Upper lobe of right lung (tissue), 1 donor: ENCODE data around the gene TTC28. TPM values are rescaled to one million over a fixed set of nuclear protein-coding genes. Genes with fewer than 3 reads are reported as not detected.
A peak's percentile ranks its signal among the peaks of the same experiment; 100 is the strongest.

Source experiments
- ATAC-seq: fragments of 200-7000 bp; cut with Tn5 transposase; one replicate; pipeline ENCODE4 v1.9.1; 2020; ENCODE audit warnings: mild to moderate bottlenecking, moderate library complexity
- DNase-seq: peaks from one replicate; pipeline ENCODE4 v3.0.0-alpha.2; 2020
- H3K27ac ChIP-seq: fragments of 200-600 bp; one replicate; pipeline ENCODE4 v1.8.0; 2022
- H3K27me3 ChIP-seq: fragments of 200-600 bp; one replicate; pipeline ENCODE4 v1.8.0; 2022; ENCODE audit warnings: mild to moderate bottlenecking
- H3K36me3 ChIP-seq: fragments of 200-600 bp; one replicate; pipeline ENCODE4 v1.8.0; 2022
- H3K4me1 ChIP-seq: fragments of 200-600 bp; one replicate; pipeline ENCODE4 v1.8.0; 2022
- H3K4me3 ChIP-seq: fragments of 200-600 bp; one replicate; pipeline ENCODE4 v1.8.0; 2022; ENCODE audit warnings: mild to moderate bottlenecking
- H3K9me3 ChIP-seq: fragments of 200-600 bp; one replicate; pipeline ENCODE4 v1.8.0; 2022
- CTCF ChIP-seq: fragments of 200-600 bp; IDR thresholded peaks from one replicate; pipeline ENCODE4 v1.8.0; 2022; ENCODE audit warnings: antibody characterized with exemption
- intact Hi-C: fragments of 100-400 bp; cut with DNase I; formaldehyde crosslinking; loops from one replicate; pipeline ENCODE4 v1.11.0; 2022
- total RNA-seq: library from RNA; stranded (reverse); fragmentation: NEBNext Ultra II Directional; extraction: Animal tissue kit (Norgen Biotek cat#: 25700); gene quantifications from one replicate; pipeline ENCODE4 v1.2.1, GENCODE V29; 2021
- donor health status: DM: no; HTN: yes; CAD: no; lungs with severe emphysema.

The TTC28 gene
- total RNA-seq, 1 donor from 2014 or later = 48.7 TPM

- no peak overlapping the region for H3K4me3 ChIP-seq
- DNase-seq = no peak
- H3K36me3 ChIP-seq = peaks cover 12% of the 10 kb centered on the region
- no peak for ATAC-seq
- H3K27me3 ChIP-seq = no peaks in the 10 kb centered on the region
- peaks cover 8% of the 10 kb centered on the region for H3K4me1 ChIP-seq
- intact Hi-C loops = no loop called here
- H3K27ac ChIP-seq = no peak overlapping the region
- no peak for TF ChIP-seq CTCF
- no peaks in the 10 kb centered on the region for H3K9me3 ChIP-seq
These were observed 568.0 kb downstream of the TTC28 start for GRCh38 chr22:28111501-28112189.

GRCh38 chr22:28108851-28109250 lies 570.8 kb downstream of the TTC28 start:
- Histone ChIP-seq H3K36me3 (peaks cover 21% of the 10 kb centered on the region), H3K9me3 (no peaks in the 10 kb centered on the region), H3K27me3 (no peaks in the 10 kb centered on the region), H3K4me1 (peaks cover 5% of the 10 kb centered on the region), H3K4me3 (no peak overlapping the region), H3K27ac (no peak overlapping the region)
- ATAC-seq (no peak), DNase-seq (no peak)
- intact Hi-C loops = no loop called here
- no peak for TF ChIP-seq CTCF

GRCh38 chr22:28106617-28107016 lies 573.0 kb downstream of the TTC28 start:
- ATAC-seq (no peak), DNase-seq (no peak)
- H3K4me1 ChIP-seq = peaks cover 21% of the 10 kb centered on the region
- intact Hi-C loops = no loop called here
- H3K4me3 ChIP-seq = no peak overlapping the region
- no peak for TF ChIP-seq CTCF
- no peaks in the 10 kb centered on the region for H3K27me3 ChIP-seq
- no peak overlapping the region for H3K27ac ChIP-seq
- no peaks in the 10 kb centered on the region for H3K9me3 ChIP-seq
- peaks cover 21% of the 10 kb centered on the region for H3K36me3 ChIP-seq

- no peak for ATAC-seq
- H3K27me3 ChIP-seq = no peaks in the 10 kb centered on the region
- no peak for TF ChIP-seq CTCF
- H3K9me3 ChIP-seq = no peaks in the 10 kb centered on the region
- peaks cover 21% of the 10 kb centered on the region for H3K36me3 ChIP-seq
- no peak for DNase-seq
- peaks cover 21% of the 10 kb centered on the region for H3K4me1 ChIP-seq
- H3K4me3 ChIP-seq = no peak overlapping the region
- intact Hi-C loops = no loop called here
- H3K27ac ChIP-seq = no peak overlapping the region
These were observed 573.7 kb downstream of the TTC28 start for GRCh38 chr22:28105988-28106387.

- no peak for DNase-seq
- Histone ChIP-seq H3K36me3 (peaks cover 21% of the 10 kb centered on the region), H3K27me3 (no peaks in the 10 kb centered on the region), H3K9me3 (no peaks in the 10 kb centered on the region), H3K4me1 (peaks cover 21% of the 10 kb centered on the region), H3K4me3 (no peak overlapping the region), H3K27ac (no peak overlapping the region)
- intact Hi-C loops = no loop called here
- no peak for TF ChIP-seq CTCF
- ATAC-seq = no peak
These were observed 574.2 kb downstream of the TTC28 start for GRCh38 chr22:28105413-28105812.

- Histone ChIP-seq H3K4me1 (peaks cover 21% of the 10 kb centered on the region), H3K36me3 (peaks cover 26% of the 10 kb centered on the region), H3K27me3 (no peaks in the 10 kb centered on the region), H3K27ac (peak overlapping the region; percentile 48), H3K4me3 (no peak overlapping the region), H3K9me3 (no peaks in the 10 kb centered on the region)
- no peak for TF ChIP-seq CTCF
- ATAC-seq (no peak), DNase-seq (no peak)
- intact Hi-C loops = no loop called here
These were observed 576.0 kb downstream of the TTC28 start for GRCh38 chr22:28103596-28103995.
